Gastrocnemius medialis (tissue), 4 donors: ENCODE measurements around the gene TM4SF5.

Source experiments
- POLR2A ChIP-seq, 2 donors: fragments of 450-650 bp; IDR thresholded peaks; one replicate each; pipeline ENCODE4 v1.6.1; 2017; ENCODE audit warnings: antibody characterized with exemption in 2 of 2, mild to moderate bottlenecking in 2 of 2, moderate library complexity in 2 of 2
- TF ChIP-seq, protein P1 (sequence below), 5 experiments: fragments of 450-650 bp in 3 of 5; fragments of 200-600 bp in 2 of 5; sonication (generic) in 2 of 5; IDR thresholded peaks in 4 of 5; conservative IDR thresholded peaks in 1 of 5; 1 replicate in 4 of 5; 2 replicates in 1 of 5; pipeline ENCODE4 v1.5.1; 2016 to 2019; ENCODE audit warnings: antibody characterized with exemption in 5 of 5, mild to moderate bottlenecking in 3 of 5, moderate library complexity in 3 of 5

DNA sequence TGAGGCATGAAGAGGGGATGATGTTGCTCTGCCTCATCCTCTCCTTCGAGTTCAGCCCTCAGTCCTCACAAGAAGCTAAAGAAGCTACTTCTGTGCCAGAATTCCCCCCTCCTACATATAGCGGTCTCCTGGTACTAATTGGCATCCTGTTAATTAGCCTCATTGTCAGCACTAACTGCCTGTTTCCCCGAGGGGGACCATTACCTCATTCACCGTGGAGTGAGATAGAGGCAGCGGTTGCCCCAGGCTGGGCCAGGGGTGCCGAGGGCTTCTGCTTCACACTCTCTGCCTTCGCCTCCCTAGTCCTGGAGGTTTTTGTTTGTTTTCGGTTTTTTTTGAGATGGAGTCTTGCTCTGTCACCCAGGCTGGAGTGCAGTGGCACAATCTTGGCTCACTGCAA lies 55.7 kb downstream of the TM4SF5 start:
- TF ChIP-seq, protein P1, sequence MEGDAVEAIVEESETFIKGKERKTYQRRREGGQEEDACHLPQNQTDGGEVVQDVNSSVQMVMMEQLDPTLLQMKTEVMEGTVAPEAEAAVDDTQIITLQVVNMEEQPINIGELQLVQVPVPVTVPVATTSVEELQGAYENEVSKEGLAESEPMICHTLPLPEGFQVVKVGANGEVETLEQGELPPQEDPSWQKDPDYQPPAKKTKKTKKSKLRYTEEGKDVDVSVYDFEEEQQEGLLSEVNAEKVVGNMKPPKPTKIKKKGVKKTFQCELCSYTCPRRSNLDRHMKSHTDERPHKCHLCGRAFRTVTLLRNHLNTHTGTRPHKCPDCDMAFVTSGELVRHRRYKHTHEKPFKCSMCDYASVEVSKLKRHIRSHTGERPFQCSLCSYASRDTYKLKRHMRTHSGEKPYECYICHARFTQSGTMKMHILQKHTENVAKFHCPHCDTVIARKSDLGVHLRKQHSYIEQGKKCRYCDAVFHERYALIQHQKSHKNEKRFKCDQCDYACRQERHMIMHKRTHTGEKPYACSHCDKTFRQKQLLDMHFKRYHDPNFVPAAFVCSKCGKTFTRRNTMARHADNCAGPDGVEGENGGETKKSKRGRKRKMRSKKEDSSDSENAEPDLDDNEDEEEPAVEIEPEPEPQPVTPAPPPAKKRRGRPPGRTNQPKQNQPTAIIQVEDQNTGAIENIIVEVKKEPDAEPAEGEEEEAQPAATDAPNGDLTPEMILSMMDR (IDR thresholded peaks at IDR 0.05 in 4 of 5, conservative IDR thresholded peaks at IDR 0.05 in 1 of 5), result no peak
- no peak for TF ChIP-seq POLR2A (IDR thresholded peaks at IDR 0.05)
